SJSA1 (cell line): ENCODE data around the gene LYRM2. TPM values are rescaled to one million over a fixed set of nuclear protein-coding genes. Genes with fewer than 3 reads are reported as not detected.

Experiments used
- total RNA-seq: library from RNA; depleted of rRNA; stranded (reverse); fragments of >200 nt; shearing (Covaris generic); gene quantifications from 2 replicates; pipeline ENCODE4 v1.2.3, GENCODE V29; 2014; rRNA removed

The LYRM2 gene
- total RNA-seq, 1 experiment from 2014 or later = 38.8 TPM

Other genes starting within 250 kb of the LYRM2 start
- gene RRAGD, start 226.5 kb downstream of the LYRM2 start, total RNA-seq = not detected in 2 replicates
- gene ANKRD6, start 205.6 kb downstream of the LYRM2 start, total RNA-seq = 1.1 TPM in 1 of 2 replicates, not detected in the other
- 14.8 and 16.6 TPM in 2 replicates for gene MDN1, start 181.0 kb upstream of the LYRM2 start, total RNA-seq
- 15.1 and 21.1 TPM in 2 replicates for gene CASP8AP2, start 191.1 kb upstream of the LYRM2 start, total RNA-seq